K562 (cell line): ENCODE data around the gene FBXW8. TPM values are rescaled to one million over a fixed set of nuclear protein-coding genes. Genes with fewer than 3 reads are reported as not detected.

Experiments used
- ARID2 ChIP-seq: fragments of 450-650 bp; IDR thresholded peaks from 2 replicates; pipeline ENCODE4 v1.6.1; 2017; ENCODE audit warnings: antibody characterized with exemption, mild to moderate bottlenecking
- CBFA2T3 ChIP-seq: fragments of 450-650 bp; IDR thresholded peaks from 2 replicates; pipeline ENCODE4 v1.6.1; 2017
- DDX20 ChIP-seq: fragments of 450-650 bp; IDR thresholded peaks from 2 replicates; pipeline ENCODE4 v1.6.1; 2016; ENCODE audit warnings: missing genetic modification characterization, low read depth, mild to moderate bottlenecking, missing compliant biosample characterization, moderate library complexity
- MCM5 ChIP-seq: fragments of 450-650 bp; IDR thresholded peaks from 2 replicates; pipeline ENCODE4 v1.6.1; 2016; ENCODE audit warnings: low read depth
- MYC ChIP-seq, 2 experiments: fragments of 250-450 bp in 1 of 2; sonication (Bioruptor Pico) in 1 of 2; IDR thresholded peaks; 2 replicates each; pipeline versions ENCODE4 v1.5.1 to v1.6.1; 2012 to 2021; ENCODE audit warnings: low read depth in 2 of 2, borderline replicate concordance in 1 of 2, improper control_type of control experiment in 1 of 2, low read length in 1 of 2, mild to moderate bottlenecking in 1 of 2, moderate library complexity in 1 of 2
- PHB2 ChIP-seq: fragments of 450-650 bp; IDR thresholded peaks from 2 replicates; pipeline ENCODE4 v1.6.1; 2017; ENCODE audit warnings: low read depth
- RAD21 ChIP-seq, 2 experiments: fragments of 250-450 bp in 1 of 2; fragments of 450-650 bp in 1 of 2; sonication (Bioruptor Pico) in 1 of 2; formaldehyde crosslinking in 1 of 2; IDR thresholded peaks in 1 of 2; conservative IDR thresholded peaks in 1 of 2; 2 replicates each; pipeline versions ENCODE4 v1.4.0 to v1.8.0; 2020 to 2022; ENCODE audit warnings: mild to moderate bottlenecking in 2 of 2, moderate library complexity in 1 of 2
- SOX6 ChIP-seq: fragments of 450-650 bp; IDR thresholded peaks from 2 replicates; pipeline ENCODE4 v1.6.1; 2014; ENCODE audit warnings: mild to moderate bottlenecking
- TCF3 ChIP-seq: sonication (generic); formaldehyde crosslinking; IDR thresholded peaks from 2 replicates; pipeline ENCODE4 v1.4.0; 2020; ENCODE audit warnings: mild to moderate bottlenecking, missing genetic modification reagents
- TEAD2 ChIP-seq: fragments of 450-650 bp; IDR thresholded peaks from 2 replicates; pipeline ENCODE4 v1.6.1; 2016; ENCODE audit warnings: missing genetic modification characterization, control low read depth, missing compliant biosample characterization
- ZNF347 ChIP-seq: fragments of 450-650 bp; formaldehyde crosslinking; IDR thresholded peaks from 2 replicates; pipeline ENCODE4 v1.4.0; 2020; ENCODE audit warnings: low read depth, mild to moderate bottlenecking, moderate library complexity
- ZNF436 ChIP-seq: fragments of 250-450, 450-650 bp; sonication (Bioruptor Pico); formaldehyde crosslinking; IDR thresholded peaks from 2 replicates; pipeline ENCODE4 v1.7.0; 2020; ENCODE audit warnings: mild to moderate bottlenecking
- ZNF766 ChIP-seq: fragments of 200-800 bp; sonication (Bioruptor generic); conservative IDR thresholded peaks from 2 replicates; pipeline ENCODE4 v1.6.1; 2016; ENCODE audit warnings: missing genetic modification characterization, missing compliant biosample characterization
- polyA plus RNA-seq, 8 experiments: library from polyadenylated mRNA; depleted of rRNA in 4 of 8; stranded (reverse) in 5 of 8; unstranded in 3 of 8; fragments of >200 nt; fragmentation: Nextera tagmentation in 2 of 8; fragmentation: Illumina TruSeq in 1 of 8; extraction: Ambion mirVana in 2 of 8; extraction: Trizol in 1 of 8; gene quantifications; 2 replicates each; pipeline versions ENCODE4 v1.2.1 to v1.2.3, GENCODE V29; 2011 to 2014; ENCODE audit warnings: inconsistent platforms in 1 of 8, missing spikeins in 1 of 8
- total RNA-seq, 7 experiments: library from RNA; depleted of rRNA in 6 of 7; stranded (reverse); fragments of >200 nt in 6 of 7; fragmentation: Illumina TruSeq in 2 of 7; extraction: Trizol in 2 of 7; gene quantifications; 2 replicates each; pipeline versions ENCODE4 v1.2.1 to v1.2.3, GENCODE V29; 2011 to 2021; ENCODE audit warnings: low replicate concordance in 1 of 7
- TF ChIP-seq, protein P1 (sequence below), 2 experiments: fragments of 450-650 bp in 1 of 2; IDR thresholded peaks; 2 replicates each; pipeline ENCODE4 v1.6.1; 2011 to 2017; ENCODE audit warnings: low read depth in 2 of 2, antibody characterized with exemption in 1 of 2, borderline replicate concordance in 1 of 2, low read length in 1 of 2, mild to moderate bottlenecking in 1 of 2, mixed read lengths in 1 of 2; ENCODE audit not compliant: control insufficient read depth in 1 of 2
- TF ChIP-seq, protein P2 (sequence below), 2 experiments: IDR thresholded peaks in 1 of 2; conservative IDR thresholded peaks in 1 of 2; 2 replicates each; pipeline ENCODE4 v1.6.1; 2016; ENCODE audit warnings: low read depth in 2 of 2, mild to moderate bottlenecking in 1 of 2, missing compliant biosample characterization in 1 of 2, missing genetic modification characterization in 1 of 2, moderate library complexity in 1 of 2
- TF ChIP-seq, protein P3 (sequence below), 2 experiments: fragments of 150-350 bp in 1 of 2; IDR thresholded peaks; 2 replicates each; pipeline ENCODE4 v1.6.1; 2012 to 2016; ENCODE audit warnings: low read depth in 2 of 2, low read length in 2 of 2, mild to moderate bottlenecking in 1 of 2, moderate library complexity in 1 of 2

The FBXW8 gene
- total and polyA plus RNA-seq, 9 of the 15 experiments (the other 6 are each of a cell fraction or from before 2014, with no cell fraction given): 0.58 to 8.3 (median 4.4) TPM

DNA sequence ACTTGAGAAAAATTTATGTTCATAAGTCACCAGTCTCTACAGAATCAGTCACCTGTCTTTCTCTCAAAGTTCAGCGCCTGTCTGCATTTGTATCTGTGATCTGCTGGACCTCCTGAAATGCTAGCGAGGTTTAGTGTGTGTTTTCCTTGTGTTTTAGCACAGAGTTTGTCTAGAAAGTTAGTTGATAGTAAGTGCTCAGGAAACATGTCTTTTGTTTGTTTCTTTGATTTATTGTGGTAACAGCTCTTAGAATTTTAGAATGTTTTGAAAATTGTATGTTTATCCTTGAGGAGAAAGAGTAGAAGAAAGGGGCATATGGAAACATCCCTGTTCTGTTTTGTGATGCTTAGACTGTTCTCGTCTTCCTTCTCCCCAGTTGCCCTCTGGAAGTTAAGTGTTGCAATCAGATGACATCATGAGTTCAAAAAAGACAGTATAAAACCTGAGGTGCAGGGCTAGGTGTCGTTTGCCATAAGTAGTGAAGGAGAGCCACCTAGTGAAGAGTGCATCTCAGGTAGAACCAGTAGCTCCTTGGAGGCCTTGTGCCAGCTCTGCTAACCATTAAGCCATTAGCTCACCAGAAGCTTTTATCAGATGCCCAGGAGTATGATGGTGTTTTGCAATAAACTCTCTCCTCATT is 44.8 kb downstream of the FBXW8 start (continued):
- TF ChIP-seq, protein P1, sequence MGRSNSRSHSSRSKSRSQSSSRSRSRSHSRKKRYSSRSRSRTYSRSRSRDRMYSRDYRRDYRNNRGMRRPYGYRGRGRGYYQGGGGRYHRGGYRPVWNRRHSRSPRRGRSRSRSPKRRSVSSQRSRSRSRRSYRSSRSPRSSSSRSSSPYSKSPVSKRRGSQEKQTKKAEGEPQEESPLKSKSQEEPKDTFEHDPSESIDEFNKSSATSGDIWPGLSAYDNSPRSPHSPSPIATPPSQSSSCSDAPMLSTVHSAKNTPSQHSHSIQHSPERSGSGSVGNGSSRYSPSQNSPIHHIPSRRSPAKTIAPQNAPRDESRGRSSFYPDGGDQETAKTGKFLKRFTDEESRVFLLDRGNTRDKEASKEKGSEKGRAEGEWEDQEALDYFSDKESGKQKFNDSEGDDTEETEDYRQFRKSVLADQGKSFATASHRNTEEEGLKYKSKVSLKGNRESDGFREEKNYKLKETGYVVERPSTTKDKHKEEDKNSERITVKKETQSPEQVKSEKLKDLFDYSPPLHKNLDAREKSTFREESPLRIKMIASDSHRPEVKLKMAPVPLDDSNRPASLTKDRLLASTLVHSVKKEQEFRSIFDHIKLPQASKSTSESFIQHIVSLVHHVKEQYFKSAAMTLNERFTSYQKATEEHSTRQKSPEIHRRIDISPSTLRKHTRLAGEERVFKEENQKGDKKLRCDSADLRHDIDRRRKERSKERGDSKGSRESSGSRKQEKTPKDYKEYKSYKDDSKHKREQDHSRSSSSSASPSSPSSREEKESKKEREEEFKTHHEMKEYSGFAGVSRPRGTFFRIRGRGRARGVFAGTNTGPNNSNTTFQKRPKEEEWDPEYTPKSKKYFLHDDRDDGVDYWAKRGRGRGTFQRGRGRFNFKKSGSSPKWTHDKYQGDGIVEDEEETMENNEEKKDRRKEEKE (IDR thresholded peaks at IDR 0.05; ENCODE audit: borderline replicate concordance in 1 of 2, control insufficient read depth in 1 of 2, low read depth in 2 of 2, low read length in 1 of 2): no peak
- no peak for TF ChIP-seq MCM5
- peak; percentile 53 to 90 for TF ChIP-seq RAD21 (CRISPR knock-in tag; conservative IDR thresholded peaks at IDR 0.05 in 1 of 2, IDR thresholded peaks at IDR 0.05 in 1 of 2)
- TF ChIP-seq PHB2: no peak
- TF ChIP-seq, protein P2, sequence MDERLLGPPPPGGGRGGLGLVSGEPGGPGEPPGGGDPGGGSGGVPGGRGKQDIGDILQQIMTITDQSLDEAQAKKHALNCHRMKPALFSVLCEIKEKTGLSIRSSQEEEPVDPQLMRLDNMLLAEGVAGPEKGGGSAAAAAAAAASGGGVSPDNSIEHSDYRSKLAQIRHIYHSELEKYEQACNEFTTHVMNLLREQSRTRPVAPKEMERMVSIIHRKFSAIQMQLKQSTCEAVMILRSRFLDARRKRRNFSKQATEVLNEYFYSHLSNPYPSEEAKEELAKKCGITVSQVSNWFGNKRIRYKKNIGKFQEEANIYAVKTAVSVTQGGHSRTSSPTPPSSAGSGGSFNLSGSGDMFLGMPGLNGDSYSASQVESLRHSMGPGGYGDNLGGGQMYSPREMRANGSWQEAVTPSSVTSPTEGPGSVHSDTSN (CRISPR knock-in tag; IDR thresholded peaks at IDR 0.05; ENCODE audit: low read depth): no peak
- TF ChIP-seq, protein P2 (tag; conservative IDR thresholded peaks at IDR 0.05; ENCODE audit: low read depth): no peak
- TF ChIP-seq ARID2: no peak
- no peak for TF ChIP-seq CBFA2T3
- TF ChIP-seq SOX6: peak; percentile 22; the same call in 1 of the 2 replicates
- no peak for TF ChIP-seq ZNF347 (CRISPR knock-in tag)
- TF ChIP-seq TEAD2 (tag): no peak
- TF ChIP-seq DDX20 (tag): no peak
- TF ChIP-seq ZNF436 (CRISPR knock-in tag): no peak
- TF ChIP-seq MYC (IDR thresholded peaks at IDR 0.05; ENCODE audit: low read depth, low read length): no peak
- TF ChIP-seq MYC (CRISPR knock-in tag; IDR thresholded peaks at IDR 0.05; ENCODE audit: borderline replicate concordance, low read depth): no peak
- TF ChIP-seq, protein P3, sequence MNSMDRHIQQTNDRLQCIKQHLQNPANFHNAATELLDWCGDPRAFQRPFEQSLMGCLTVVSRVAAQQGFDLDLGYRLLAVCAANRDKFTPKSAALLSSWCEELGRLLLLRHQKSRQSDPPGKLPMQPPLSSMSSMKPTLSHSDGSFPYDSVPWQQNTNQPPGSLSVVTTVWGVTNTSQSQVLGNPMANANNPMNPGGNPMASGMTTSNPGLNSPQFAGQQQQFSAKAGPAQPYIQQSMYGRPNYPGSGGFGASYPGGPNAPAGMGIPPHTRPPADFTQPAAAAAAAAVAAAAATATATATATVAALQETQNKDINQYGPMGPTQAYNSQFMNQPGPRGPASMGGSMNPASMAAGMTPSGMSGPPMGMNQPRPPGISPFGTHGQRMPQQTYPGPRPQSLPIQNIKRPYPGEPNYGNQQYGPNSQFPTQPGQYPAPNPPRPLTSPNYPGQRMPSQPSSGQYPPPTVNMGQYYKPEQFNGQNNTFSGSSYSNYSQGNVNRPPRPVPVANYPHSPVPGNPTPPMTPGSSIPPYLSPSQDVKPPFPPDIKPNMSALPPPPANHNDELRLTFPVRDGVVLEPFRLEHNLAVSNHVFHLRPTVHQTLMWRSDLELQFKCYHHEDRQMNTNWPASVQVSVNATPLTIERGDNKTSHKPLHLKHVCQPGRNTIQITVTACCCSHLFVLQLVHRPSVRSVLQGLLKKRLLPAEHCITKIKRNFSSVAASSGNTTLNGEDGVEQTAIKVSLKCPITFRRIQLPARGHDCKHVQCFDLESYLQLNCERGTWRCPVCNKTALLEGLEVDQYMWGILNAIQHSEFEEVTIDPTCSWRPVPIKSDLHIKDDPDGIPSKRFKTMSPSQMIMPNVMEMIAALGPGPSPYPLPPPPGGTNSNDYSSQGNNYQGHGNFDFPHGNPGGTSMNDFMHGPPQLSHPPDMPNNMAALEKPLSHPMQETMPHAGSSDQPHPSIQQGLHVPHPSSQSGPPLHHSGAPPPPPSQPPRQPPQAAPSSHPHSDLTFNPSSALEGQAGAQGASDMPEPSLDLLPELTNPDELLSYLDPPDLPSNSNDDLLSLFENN (IDR thresholded peaks at IDR 0.05; ENCODE audit: low read depth in 2 of 2, low read length in 2 of 2): no peak
- TF ChIP-seq ZNF766 (CRISPR knock-in tag): 0 out of 2 replicates have a peak, but pooled peaks have one; percentile 29
- no peak for TF ChIP-seq TCF3 (CRISPR knock-in tag)
